RWPE2 (cell line): ENCODE results near the gene PUM1.

Experiments
- ATAC-seq: fragments of 200-7000 bp; cut with Tn5 transposase; 3 replicates; pipeline ENCODE4 v1.9.1; 2021; ENCODE audit warnings: low read depth
- DNase-seq: peaks from one replicate; pipeline ENCODE4 v3.0.0-alpha.2; 2020; ENCODE audit warnings: low spot score
- H3K27ac ChIP-seq: fragments of 450-650 bp; 2 replicates; pipeline ENCODE4 v1.5.1; 2017; ENCODE audit warnings: mild to moderate bottlenecking; ENCODE audit not compliant: poor library complexity, severe bottlenecking
- H3K27me3 ChIP-seq: fragments of 250-450 bp; sonication (Bioruptor Pico); 2 replicates; pipeline ENCODE4 v1.5.1; 2021; ENCODE audit warnings: mild to moderate bottlenecking, moderate library complexity; ENCODE audit not compliant: insufficient read depth, poor library complexity, severe bottlenecking
- H3K36me3 ChIP-seq: fragments of 250-450 bp; sonication (Bioruptor Pico); 2 replicates; pipeline ENCODE4 v1.5.1; 2020; ENCODE audit warnings: low read depth, mild to moderate bottlenecking, moderate library complexity
- H3K4me1 ChIP-seq: fragments of 250-450 bp; sonication (Bioruptor Pico); 2 replicates; pipeline ENCODE4 v1.5.1; 2021; ENCODE audit warnings: mild to moderate bottlenecking, moderate library complexity; ENCODE audit not compliant: insufficient read depth, poor library complexity, severe bottlenecking
- H3K4me3 ChIP-seq: fragments of 250-450 bp; sonication (Bioruptor Pico); 2 replicates; pipeline ENCODE4 v1.5.1; 2021; ENCODE audit warnings: mild to moderate bottlenecking, moderate library complexity; ENCODE audit not compliant: severe bottlenecking
- H3K9me3 ChIP-seq: fragments of 250-450 bp; sonication (Bioruptor Pico); 2 replicates; pipeline ENCODE4 v1.5.1; 2021; ENCODE audit warnings: mild to moderate bottlenecking, moderate library complexity; ENCODE audit not compliant: severe bottlenecking
- CTCF ChIP-seq: fragments of 450-650 bp; IDR thresholded peaks from one replicate; pipeline ENCODE4 v1.5.1; 2017; ENCODE audit warnings: mild to moderate bottlenecking, moderate library complexity; ENCODE audit not compliant: poor library complexity, severe bottlenecking

Gene PUM1

GRCh38 chr1:31073044-31073443 is 7.5 kb upstream of the PUM1 start:
- H3K9me3 ChIP-seq, result no peaks in the 10 kb centered on the region
- no peak overlapping the region for H3K27ac ChIP-seq
- no peaks in the 10 kb centered on the region for H3K36me3 ChIP-seq
- TF ChIP-seq CTCF, result no peak
- H3K4me1 ChIP-seq, result no peaks in the 10 kb centered on the region
- no peak overlapping the region for H3K4me3 ChIP-seq
- H3K27me3 ChIP-seq, result no peaks in the 10 kb centered on the region
- ATAC-seq (no peak), DNase-seq (no peak)

DNA sequence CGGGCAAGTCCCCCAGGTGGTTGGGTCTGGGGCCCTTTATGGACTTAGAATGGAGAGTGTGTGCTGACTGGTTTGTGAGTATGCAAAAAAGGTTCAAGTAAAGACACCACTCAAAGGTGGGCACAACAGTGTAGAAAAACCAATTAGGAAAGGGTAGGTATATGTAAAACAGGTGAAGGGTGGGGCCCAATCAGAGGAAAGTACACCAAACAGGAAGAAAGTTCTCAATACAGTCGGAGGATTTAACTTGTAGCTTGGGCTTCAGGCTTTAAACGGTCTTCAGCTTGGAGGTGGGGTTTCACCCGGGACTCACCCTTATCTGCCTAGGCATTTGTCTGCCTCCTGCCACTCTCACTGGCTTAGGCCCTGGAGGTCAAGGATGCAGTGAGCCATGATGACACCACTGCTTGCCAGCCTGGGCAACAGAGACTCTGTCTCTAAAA is 6.8 kb upstream of the PUM1 start:
- no peak for TF ChIP-seq CTCF
- ATAC-seq, result no peak
- Histone ChIP-seq H3K9me3 (no peaks in the 10 kb centered on the region), H3K36me3 (no peaks in the 10 kb centered on the region), H3K27me3 (no peaks in the 10 kb centered on the region), H3K4me3 (no peak overlapping the region), H3K4me1 (no peaks in the 10 kb centered on the region), H3K27ac (no peak overlapping the region)
- no peak for DNase-seq

GRCh38 chr1:31069392-31069791 is 3.9 kb upstream of the PUM1 start:
- no peak for TF ChIP-seq CTCF
- H3K27me3 ChIP-seq, result no peaks in the 10 kb centered on the region

DNA sequence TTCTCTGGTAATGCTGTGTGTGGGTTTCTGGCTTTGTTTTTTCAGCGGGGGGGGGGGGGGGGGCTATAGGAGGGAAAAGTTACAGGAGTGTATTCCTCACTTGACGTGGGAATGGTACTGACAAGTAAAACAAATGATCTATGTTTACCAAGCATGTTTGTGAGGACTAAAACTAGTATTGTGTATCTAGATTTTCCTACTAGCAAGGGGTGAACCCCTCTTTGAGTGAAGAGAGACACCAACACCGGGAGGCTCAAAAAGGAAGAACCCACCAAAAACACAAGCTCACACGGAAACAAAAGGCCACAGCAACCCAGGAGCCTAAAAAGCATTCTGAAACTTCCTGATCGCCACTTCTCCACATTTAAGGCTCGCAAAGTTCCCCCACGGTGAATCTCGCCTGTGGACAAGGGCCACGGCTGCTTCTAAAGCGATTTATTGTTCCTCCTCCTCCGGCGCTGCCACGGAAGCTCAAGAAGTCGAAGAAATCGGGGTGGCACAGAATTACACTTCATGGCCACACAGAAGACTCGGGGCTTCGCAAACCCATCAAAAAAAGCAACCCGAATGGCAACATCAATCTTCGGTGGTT is 703 bp downstream of the PUM1 start:
- Histone ChIP-seq H3K4me1 (peaks cover 5% of the 10 kb centered on the region), H3K27me3 (no peaks in the 10 kb centered on the region), H3K9me3 (no peaks in the 10 kb centered on the region), H3K27ac (peak overlapping the region; percentile 83), H3K36me3 (peaks cover 22% of the 10 kb centered on the region), H3K4me3 (peak overlapping the region; percentile 67)
- no peak for DNase-seq
- ATAC-seq, result no peak
- no peak for TF ChIP-seq CTCF

More at GRCh38 chr1:31069392-31069791, 3.9 kb upstream of the PUM1 start:
- no peaks in the 10 kb centered on the region for H3K36me3 ChIP-seq
- H3K4me3 ChIP-seq, result no peak overlapping the region
- no peaks in the 10 kb centered on the region for H3K4me1 ChIP-seq
- H3K9me3 ChIP-seq, result no peaks in the 10 kb centered on the region
- no peak for DNase-seq
- no peak for ATAC-seq
- no peak overlapping the region for H3K27ac ChIP-seq

DNA sequence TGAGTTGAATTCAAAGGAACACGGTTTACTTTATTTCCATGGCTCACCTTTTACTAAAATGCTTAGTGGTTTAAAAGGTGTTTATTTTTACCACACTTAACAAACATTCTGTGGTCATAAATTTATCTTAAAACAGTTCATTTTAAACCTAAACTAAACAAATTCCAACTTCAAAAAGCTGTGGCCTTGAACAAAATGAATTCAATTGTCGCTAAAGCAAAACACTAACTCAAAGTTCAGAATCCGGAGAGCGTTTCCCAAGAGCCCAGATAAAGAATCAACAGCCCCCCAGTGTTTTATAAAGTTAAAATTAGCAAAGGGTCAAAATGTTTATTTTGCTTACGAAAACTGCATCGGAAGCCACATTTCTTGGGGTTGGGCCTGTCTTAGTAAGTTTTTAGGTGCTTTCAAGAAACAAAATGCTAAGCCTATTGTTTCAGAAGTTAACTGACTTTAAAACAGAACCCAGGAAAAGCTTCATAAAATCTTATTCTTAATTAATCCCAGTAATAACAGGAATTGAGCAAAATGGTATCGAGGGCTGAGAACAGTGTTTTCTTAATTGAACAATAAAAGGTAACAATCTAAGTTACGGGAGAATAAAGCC is 1.3 kb downstream of the PUM1 start:
- TF ChIP-seq CTCF, result no peak
- Histone ChIP-seq H3K36me3 (peaks cover 28% of the 10 kb centered on the region), H3K27ac (peak overlapping the region; percentile 83), H3K4me3 (peak overlapping the region; percentile 67), H3K9me3 (no peaks in the 10 kb centered on the region), H3K27me3 (no peaks in the 10 kb centered on the region), H3K4me1 (peaks cover 5% of the 10 kb centered on the region)
- ATAC-seq (no peak), DNase-seq (no peak)
